Measurements from ENCODE around the gene STRA6. TPM values are rescaled to one million over a fixed set of nuclear protein-coding genes. Genes with fewer than 3 reads are reported as not detected.
A peak's percentile ranks its signal among the peaks of the same experiment; 100 is the strongest.

Gene STRA6
- total RNA-seq, 1 donor from 2014 or later, result 111 TPM

DNA sequence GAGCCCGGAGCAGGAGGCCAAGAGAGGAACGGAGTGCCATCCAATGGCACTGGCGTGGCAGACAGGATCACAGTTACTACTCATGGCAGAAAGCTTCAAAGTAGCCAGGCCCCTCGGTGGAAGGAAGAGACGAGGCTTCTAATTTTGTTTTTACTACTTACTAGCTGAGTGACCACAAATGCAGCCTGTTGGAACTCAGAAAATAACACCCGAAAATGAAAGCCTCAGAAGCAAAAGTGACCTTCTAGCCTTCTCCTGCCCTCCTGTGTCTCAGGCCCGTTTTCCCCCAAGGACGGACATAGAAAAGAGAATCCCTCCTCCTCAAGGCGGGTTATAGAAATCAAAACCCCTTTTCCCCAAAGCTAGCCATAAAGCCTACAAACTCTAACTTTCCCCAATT lies 9.9 kb upstream of the STRA6 start:
- Mint-ChIP-seq H3K4me3 (no peak overlapping the region), H3K4me1 (peaks cover 53% of the 10 kb centered on the region)
- no peak for DNase-seq (ENCODE audit: low spot score in 2 of 2, unreplicated experiment in 2 of 2)

DNA sequence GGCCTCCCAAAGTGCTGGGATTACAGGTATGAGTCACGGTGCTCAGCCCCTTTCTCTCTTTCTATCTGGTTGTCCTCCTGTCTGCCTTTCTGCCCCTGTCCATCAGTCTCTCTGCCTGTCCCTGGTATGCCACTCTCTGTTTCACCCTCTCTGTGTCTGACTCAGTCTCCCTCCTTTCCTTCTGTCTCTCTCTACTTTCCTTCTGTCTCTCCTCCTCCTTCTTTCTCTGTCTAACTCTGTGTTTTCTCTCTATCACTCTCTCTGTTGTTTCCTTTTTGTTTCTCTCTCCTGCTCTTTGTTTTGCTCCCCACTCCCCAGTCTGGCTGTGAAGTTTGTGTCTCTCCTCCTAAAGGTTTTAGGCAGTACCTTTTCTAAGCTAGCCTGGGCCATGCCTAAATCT lies 9.1 kb upstream of the STRA6 start:
- Mint-ChIP-seq H3K9me3 (no peaks in the 10 kb centered on the region), H3K27me3 (ENCODE audit: low read depth) (no peaks in the 10 kb centered on the region), H3K27ac (peak overlapping the region; percentile 34)

More for the DNA sequence above, 9.9 kb upstream of the STRA6 start:
- peak overlapping the region; percentile 56 for H3K27ac Mint-ChIP-seq
- TF ChIP-seq, protein P1, sequence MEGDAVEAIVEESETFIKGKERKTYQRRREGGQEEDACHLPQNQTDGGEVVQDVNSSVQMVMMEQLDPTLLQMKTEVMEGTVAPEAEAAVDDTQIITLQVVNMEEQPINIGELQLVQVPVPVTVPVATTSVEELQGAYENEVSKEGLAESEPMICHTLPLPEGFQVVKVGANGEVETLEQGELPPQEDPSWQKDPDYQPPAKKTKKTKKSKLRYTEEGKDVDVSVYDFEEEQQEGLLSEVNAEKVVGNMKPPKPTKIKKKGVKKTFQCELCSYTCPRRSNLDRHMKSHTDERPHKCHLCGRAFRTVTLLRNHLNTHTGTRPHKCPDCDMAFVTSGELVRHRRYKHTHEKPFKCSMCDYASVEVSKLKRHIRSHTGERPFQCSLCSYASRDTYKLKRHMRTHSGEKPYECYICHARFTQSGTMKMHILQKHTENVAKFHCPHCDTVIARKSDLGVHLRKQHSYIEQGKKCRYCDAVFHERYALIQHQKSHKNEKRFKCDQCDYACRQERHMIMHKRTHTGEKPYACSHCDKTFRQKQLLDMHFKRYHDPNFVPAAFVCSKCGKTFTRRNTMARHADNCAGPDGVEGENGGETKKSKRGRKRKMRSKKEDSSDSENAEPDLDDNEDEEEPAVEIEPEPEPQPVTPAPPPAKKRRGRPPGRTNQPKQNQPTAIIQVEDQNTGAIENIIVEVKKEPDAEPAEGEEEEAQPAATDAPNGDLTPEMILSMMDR (IDR thresholded peaks at IDR 0.05; ENCODE audit: unreplicated experiment), result no peak
- no peaks in the 10 kb centered on the region for H3K36me3 Mint-ChIP-seq
- H3K27me3 Mint-ChIP-seq (ENCODE audit: low read depth), result no peaks in the 10 kb centered on the region
- H3K9me3 Mint-ChIP-seq, result no peaks in the 10 kb centered on the region

DNA sequence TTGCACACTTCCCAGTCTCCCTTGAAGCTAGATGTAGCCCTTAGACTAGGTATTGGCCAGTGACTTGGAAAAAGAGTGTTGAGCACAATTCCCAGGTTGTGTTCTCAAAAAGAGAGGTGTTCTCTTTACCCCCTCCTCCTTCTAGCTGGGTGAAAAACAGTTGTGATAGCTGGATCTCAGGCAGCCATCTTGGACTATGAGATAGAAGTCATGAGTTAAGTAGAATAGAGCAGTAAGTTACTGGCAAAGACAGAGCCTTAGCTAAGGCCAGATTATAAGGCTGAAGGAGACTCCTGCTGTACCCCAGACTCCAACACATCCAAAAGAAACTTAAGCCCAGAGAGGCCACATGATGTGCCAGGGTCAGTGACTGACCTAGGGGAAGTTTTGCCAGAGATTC lies 8.1 kb upstream of the STRA6 start:
- Mint-ChIP-seq H3K9me3 (no peaks in the 10 kb centered on the region), H3K36me3 (no peaks in the 10 kb centered on the region), H3K27me3 (ENCODE audit: low read depth) (peaks cover 2% of the 10 kb centered on the region), H3K27ac (peak overlapping the region; percentile 94), H3K4me3 (no peak overlapping the region), H3K4me1 (peaks cover 67% of the 10 kb centered on the region)
- DNase-seq (ENCODE audit: low spot score in 2 of 2, unreplicated experiment in 2 of 2), result no peak
- TF ChIP-seq, protein P1 (IDR thresholded peaks at IDR 0.05; ENCODE audit: unreplicated experiment), result no peak

More for the DNA sequence above, 9.1 kb upstream of the STRA6 start:
- Mint-ChIP-seq H3K36me3 (no peaks in the 10 kb centered on the region), H3K4me1 (peaks cover 62% of the 10 kb centered on the region), H3K4me3 (no peak overlapping the region)
- TF ChIP-seq, protein P1 (IDR thresholded peaks at IDR 0.05; ENCODE audit: unreplicated experiment), result no peak
- DNase-seq (ENCODE audit: low spot score in 2 of 2, unreplicated experiment in 2 of 2), result no peak

DNA sequence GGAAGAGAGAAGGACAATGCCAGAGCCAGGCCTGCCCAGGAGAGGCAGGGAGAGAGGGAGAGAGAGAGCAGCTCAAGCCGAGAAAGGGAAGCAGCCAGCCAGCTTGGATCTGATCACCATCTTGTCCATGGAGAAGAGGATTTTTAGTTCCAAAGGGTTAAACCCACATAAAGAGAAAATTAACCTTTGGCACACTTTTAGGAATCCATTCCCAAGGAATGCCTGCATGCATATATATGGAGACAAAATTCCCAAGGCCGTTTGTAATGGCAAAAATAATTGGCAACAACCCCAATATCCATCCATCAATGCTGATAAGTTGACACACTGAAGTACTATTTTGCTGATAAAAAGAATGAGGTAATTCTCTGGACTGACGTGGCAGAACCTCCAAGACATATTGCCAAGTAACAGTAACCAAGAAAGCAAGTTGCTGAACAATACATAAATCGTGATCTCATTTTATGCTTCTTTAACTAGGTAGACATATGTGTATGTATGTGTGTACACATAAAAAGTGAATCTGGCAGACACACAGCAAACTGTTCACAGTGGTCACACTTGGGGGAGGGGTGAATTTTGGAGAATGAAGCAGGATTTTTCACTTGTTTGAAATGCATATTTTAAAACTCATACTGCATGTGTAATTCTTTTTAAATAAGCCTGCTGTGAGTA lies 7.5 kb upstream of the STRA6 start:
- H3K4me3 Mint-ChIP-seq, result peak overlapping the region; percentile 7

DNA sequence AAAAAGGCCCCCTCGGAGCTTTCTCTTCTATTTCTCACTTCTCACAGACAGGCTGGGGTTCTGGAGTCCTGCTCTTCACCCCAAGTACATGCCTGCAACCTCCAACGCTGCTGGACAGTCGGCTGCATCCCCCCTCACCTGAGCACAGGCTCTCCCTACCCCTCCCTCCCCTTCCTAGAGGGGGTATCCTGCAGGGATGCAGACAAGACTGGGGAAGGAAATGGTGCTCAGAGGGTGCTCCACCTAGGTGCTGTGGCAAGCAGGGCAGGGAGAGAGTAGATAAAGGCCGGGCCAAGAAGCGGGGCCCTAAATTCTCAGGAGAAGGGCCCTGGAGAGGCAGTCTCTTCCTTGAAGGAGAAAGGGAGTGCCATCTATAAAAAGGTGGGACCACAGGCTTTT lies 7.0 kb upstream of the STRA6 start:
- H3K27me3 Mint-ChIP-seq (ENCODE audit: low read depth), result peaks cover 2% of the 10 kb centered on the region
- no peaks in the 10 kb centered on the region for H3K36me3 Mint-ChIP-seq
- peak overlapping the region; percentile 46 for H3K4me3 Mint-ChIP-seq
- H3K4me1 Mint-ChIP-seq, result peaks cover 63% of the 10 kb centered on the region
- DNase-seq (ENCODE audit: low spot score in 2 of 2, unreplicated experiment in 2 of 2), result no peak
- TF ChIP-seq, protein P1 (IDR thresholded peaks at IDR 0.05; ENCODE audit: unreplicated experiment), result no peak
- no peaks in the 10 kb centered on the region for H3K9me3 Mint-ChIP-seq
- H3K27ac Mint-ChIP-seq, result peak overlapping the region; percentile 94

More for the DNA sequence above, 7.5 kb upstream of the STRA6 start:
- Mint-ChIP-seq H3K4me1 (peaks cover 63% of the 10 kb centered on the region), H3K9me3 (no peaks in the 10 kb centered on the region), H3K27ac (peak overlapping the region; percentile 94), H3K27me3 (ENCODE audit: low read depth) (peaks cover 2% of the 10 kb centered on the region), H3K36me3 (no peaks in the 10 kb centered on the region)
- TF ChIP-seq, protein P1 (IDR thresholded peaks at IDR 0.05; ENCODE audit: unreplicated experiment), result no peak
- DNase-seq (ENCODE audit: low spot score in 2 of 2, unreplicated experiment in 2 of 2), result no peak
